Measurements from ENCODE around the gene TEAD4. TPM values are rescaled to one million over a fixed set of nuclear protein-coding genes. Genes with fewer than 3 reads are reported as not detected.

The TEAD4 gene
- total and polyA plus RNA-seq, 2 donors = 1.6 to 15.1 TPM

- no peaks in the 10 kb centered on the region for H3K4me1 ChIP-seq (ENCODE audit: control insufficient read depth in 2 of 2, insufficient read depth in 2 of 2, low read length in 2 of 2)
- H3K27me3 ChIP-seq (ENCODE audit: control insufficient read depth in 2 of 2, insufficient read depth in 1 of 2, low read length in 1 of 2) = peaks cover 0 to 14% of the 10 kb centered on the region in 2 donors
- WGBS = 67% methylated on average over 5 of the region's 5 CpGs
- no peak overlapping the region for H3K4me3 ChIP-seq (ENCODE audit: low read length in 2 of 2)
- no peaks in the 10 kb centered on the region for H3K9me3 ChIP-seq (ENCODE audit: control insufficient read depth in 2 of 2, insufficient read depth in 1 of 2, low read length in 1 of 2)
- H3K27ac ChIP-seq (ENCODE audit: low read depth in 1 of 2, low read length in 1 of 2) = no peak overlapping the region
- no peak for DNase-seq (ENCODE audit: low read depth in 6 of 9, low spot score in 9 of 9)
- H3K36me3 ChIP-seq (ENCODE audit: control insufficient read depth in 2 of 2, insufficient read depth in 2 of 2, low read length in 1 of 2) = no peaks in the 10 kb centered on the region
Observed at GRCh38 chr12:3045494-3045893, 86.3 kb downstream of the TEAD4 start.

DNA sequence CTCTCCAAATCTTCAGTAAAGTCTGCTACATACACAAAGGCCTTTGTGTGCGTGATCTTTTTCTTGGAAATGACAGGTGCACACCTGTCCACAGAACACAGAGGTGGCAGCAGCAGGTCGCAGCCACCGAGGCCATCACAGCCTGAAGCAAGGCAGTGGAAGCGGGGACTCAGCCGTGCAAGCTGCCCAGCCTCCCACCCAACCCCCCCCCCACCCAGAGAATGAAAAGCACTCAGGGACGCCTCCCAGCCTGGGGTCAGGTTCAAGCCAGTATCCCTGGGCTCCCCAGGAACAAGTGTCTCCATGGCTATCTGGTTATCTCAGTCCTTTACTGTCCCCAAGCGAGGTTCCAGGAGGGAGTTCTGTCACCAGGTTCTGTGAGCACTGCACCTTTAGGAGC lies 86.8 kb downstream of the TEAD4 start:
- DNase-seq (ENCODE audit: low read depth in 6 of 9, low spot score in 9 of 9) = no peak
- Histone ChIP-seq H3K36me3 (ENCODE audit: control insufficient read depth in 2 of 2, insufficient read depth in 2 of 2, low read length in 1 of 2) (no peaks in the 10 kb centered on the region), H3K27me3 (ENCODE audit: control insufficient read depth in 2 of 2, insufficient read depth in 1 of 2, low read length in 1 of 2) (peaks cover 0 to 14% of the 10 kb centered on the region in 2 donors), H3K9me3 (ENCODE audit: control insufficient read depth in 2 of 2, insufficient read depth in 1 of 2, low read length in 1 of 2) (no peaks in the 10 kb centered on the region), H3K4me1 (ENCODE audit: control insufficient read depth in 2 of 2, insufficient read depth in 2 of 2, low read length in 2 of 2) (no peaks in the 10 kb centered on the region), H3K4me3 (ENCODE audit: low read length in 2 of 2) (no peak overlapping the region), H3K27ac (ENCODE audit: low read depth in 1 of 2, low read length in 1 of 2) (no peak overlapping the region)
- 87% methylated on average over 7 of the region's 7 CpGs for WGBS

- WGBS = 93% methylated on average over 17 of the region's 17 CpGs
- Histone ChIP-seq H3K27me3 (ENCODE audit: control insufficient read depth in 2 of 2, insufficient read depth in 1 of 2, low read length in 1 of 2) (peaks cover 0 to 14% of the 10 kb centered on the region in 2 donors), H3K4me3 (ENCODE audit: low read length in 2 of 2) (no peak overlapping the region), H3K36me3 (ENCODE audit: control insufficient read depth in 2 of 2, insufficient read depth in 2 of 2, low read length in 1 of 2) (no peaks in the 10 kb centered on the region), H3K27ac (ENCODE audit: low read depth in 1 of 2, low read length in 1 of 2) (no peak overlapping the region), H3K4me1 (ENCODE audit: control insufficient read depth in 2 of 2, insufficient read depth in 2 of 2, low read length in 2 of 2) (no peaks in the 10 kb centered on the region), H3K9me3 (ENCODE audit: control insufficient read depth in 2 of 2, insufficient read depth in 1 of 2, low read length in 1 of 2) (no peaks in the 10 kb centered on the region)
- DNase-seq (ENCODE audit: low read depth in 6 of 9, low spot score in 9 of 9) = no peak
Observed at GRCh38 chr12:3046441-3047200, 87.4 kb downstream of the TEAD4 start.

DNA sequence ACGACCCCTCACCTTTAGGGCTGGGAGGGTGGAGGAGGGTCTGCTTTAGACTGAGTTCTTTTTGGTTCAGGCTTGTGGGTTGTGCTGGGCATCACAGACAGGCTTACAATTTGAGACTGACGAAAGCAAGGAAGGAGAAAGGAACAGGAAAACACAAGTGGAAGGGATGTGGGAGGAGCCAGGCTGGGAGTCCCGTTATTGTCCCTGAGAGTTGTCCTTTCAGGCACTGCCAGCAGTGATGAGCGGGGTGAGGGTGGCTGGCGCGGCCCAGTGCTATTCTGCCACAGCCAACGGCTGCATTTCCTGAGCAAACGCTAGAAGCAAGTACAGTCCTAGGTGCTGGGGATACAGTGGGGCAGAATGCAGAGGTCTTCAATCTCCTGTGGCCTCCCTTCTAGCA lies 88.8 kb downstream of the TEAD4 start:
- H3K27ac ChIP-seq (ENCODE audit: low read depth in 1 of 2, low read length in 1 of 2) = no peak overlapping the region
- peaks cover 0 to 8% of the 10 kb centered on the region in 2 donors for H3K27me3 ChIP-seq (ENCODE audit: control insufficient read depth in 2 of 2, insufficient read depth in 1 of 2, low read length in 1 of 2)
- H3K4me3 ChIP-seq (ENCODE audit: low read length in 2 of 2) = no peak overlapping the region
- H3K9me3 ChIP-seq (ENCODE audit: control insufficient read depth in 2 of 2, insufficient read depth in 1 of 2, low read length in 1 of 2) = no peaks in the 10 kb centered on the region
- 71% methylated on average over 8 of the region's 8 CpGs for WGBS
- DNase-seq (ENCODE audit: low read depth in 6 of 9, low spot score in 9 of 9) = no peak
- no peaks in the 10 kb centered on the region for H3K4me1 ChIP-seq (ENCODE audit: control insufficient read depth in 2 of 2, insufficient read depth in 2 of 2, low read length in 2 of 2)
- H3K36me3 ChIP-seq (ENCODE audit: control insufficient read depth in 2 of 2, insufficient read depth in 2 of 2, low read length in 1 of 2) = no peaks in the 10 kb centered on the region

- Histone ChIP-seq H3K27ac (ENCODE audit: low read depth in 1 of 2, low read length in 1 of 2) (no peak overlapping the region), H3K9me3 (ENCODE audit: control insufficient read depth in 2 of 2, insufficient read depth in 1 of 2, low read length in 1 of 2) (no peaks in the 10 kb centered on the region), H3K27me3 (ENCODE audit: control insufficient read depth in 2 of 2, insufficient read depth in 1 of 2, low read length in 1 of 2) (peaks cover 0 to 6% of the 10 kb centered on the region in 2 donors), H3K36me3 (ENCODE audit: control insufficient read depth in 2 of 2, insufficient read depth in 2 of 2, low read length in 1 of 2) (no peaks in the 10 kb centered on the region), H3K4me3 (ENCODE audit: low read length in 2 of 2) (no peak overlapping the region), H3K4me1 (ENCODE audit: control insufficient read depth in 2 of 2, insufficient read depth in 2 of 2, low read length in 2 of 2) (no peaks in the 10 kb centered on the region)
- 98% methylated on average over 4 of the region's 4 CpGs for WGBS
- DNase-seq (ENCODE audit: low read depth in 6 of 9, low spot score in 9 of 9) = no peak
Observed at GRCh38 chr12:3048540-3048939, 89.3 kb downstream of the TEAD4 start.

DNA sequence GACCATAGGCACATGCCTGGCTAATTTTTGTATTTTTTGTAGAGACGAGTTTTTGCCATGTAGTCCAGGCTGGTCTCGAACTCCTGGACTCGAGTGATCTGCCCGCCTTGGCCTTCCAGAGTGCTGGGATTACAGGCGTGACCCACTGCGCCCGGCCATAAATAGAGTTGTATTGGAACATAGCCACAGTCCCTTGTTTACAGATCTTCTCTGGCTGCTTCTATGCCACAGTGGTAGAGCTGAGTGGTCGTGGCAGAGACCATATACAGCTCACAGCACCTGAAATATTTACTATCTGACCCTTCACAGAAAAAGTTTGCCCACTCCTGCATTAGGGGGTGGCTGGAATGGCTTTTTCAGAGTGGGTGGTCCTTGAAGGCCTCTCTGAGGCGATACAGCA lies 90.0 kb downstream of the TEAD4 start:
- Histone ChIP-seq H3K4me1 (ENCODE audit: control insufficient read depth in 2 of 2, insufficient read depth in 2 of 2, low read length in 2 of 2) (no peaks in the 10 kb centered on the region), H3K27ac (ENCODE audit: low read depth in 1 of 2, low read length in 1 of 2) (no peak overlapping the region), H3K9me3 (ENCODE audit: control insufficient read depth in 2 of 2, insufficient read depth in 1 of 2, low read length in 1 of 2) (no peaks in the 10 kb centered on the region), H3K4me3 (ENCODE audit: low read length in 2 of 2) (no peak overlapping the region), H3K27me3 (ENCODE audit: control insufficient read depth in 2 of 2, insufficient read depth in 1 of 2, low read length in 1 of 2) (peaks cover 0 to 5% of the 10 kb centered on the region in 2 donors), H3K36me3 (ENCODE audit: control insufficient read depth in 2 of 2, insufficient read depth in 2 of 2, low read length in 1 of 2) (no peaks in the 10 kb centered on the region)
- no peak for DNase-seq (ENCODE audit: low read depth in 6 of 9, low spot score in 9 of 9)
- WGBS = 89% methylated on average over 9 of the region's 9 CpGs

GRCh38 chr12:3049611-3050249 lies 90.5 kb downstream of the TEAD4 start:
- Histone ChIP-seq H3K27me3 (ENCODE audit: control insufficient read depth in 2 of 2, insufficient read depth in 1 of 2, low read length in 1 of 2) (peaks cover 0 to 5% of the 10 kb centered on the region in 2 donors), H3K4me3 (ENCODE audit: low read length in 2 of 2) (no peak overlapping the region), H3K27ac (ENCODE audit: low read depth in 1 of 2, low read length in 1 of 2) (no peak overlapping the region), H3K9me3 (ENCODE audit: control insufficient read depth in 2 of 2, insufficient read depth in 1 of 2, low read length in 1 of 2) (no peaks in the 10 kb centered on the region), H3K36me3 (ENCODE audit: control insufficient read depth in 2 of 2, insufficient read depth in 2 of 2, low read length in 1 of 2) (no peaks in the 10 kb centered on the region), H3K4me1 (ENCODE audit: control insufficient read depth in 2 of 2, insufficient read depth in 2 of 2, low read length in 2 of 2) (no peaks in the 10 kb centered on the region)
- DNase-seq (ENCODE audit: low read depth in 6 of 9, low spot score in 9 of 9) = no peak
- 53% methylated on average over 11 of the region's 11 CpGs for whole genome bisulfite sequencing

DNA sequence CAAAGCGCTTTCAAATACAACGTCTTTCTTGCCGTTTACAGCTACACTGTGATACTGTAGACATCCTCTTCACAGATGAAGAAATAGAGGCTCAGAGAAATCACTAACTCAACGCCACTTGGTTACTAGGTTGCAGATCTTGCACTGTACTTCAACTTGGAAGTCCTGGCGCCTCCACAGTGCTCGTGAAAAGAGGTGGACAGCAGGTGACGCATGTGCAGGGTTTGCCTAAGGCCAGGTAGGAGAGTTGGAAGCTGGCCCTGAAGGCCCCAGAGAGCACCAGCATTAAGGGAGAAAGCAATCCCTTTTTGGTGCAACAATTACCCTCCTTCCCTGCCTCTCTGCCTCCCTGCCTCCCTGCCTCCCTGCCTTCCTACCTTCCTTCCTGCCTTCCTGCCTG lies 95.2 kb downstream of the TEAD4 start:
- Histone ChIP-seq H3K4me3 (ENCODE audit: low read length in 2 of 2) (no peak overlapping the region), H3K27ac (ENCODE audit: low read depth in 1 of 2, low read length in 1 of 2) (no peak overlapping the region), H3K4me1 (ENCODE audit: control insufficient read depth in 2 of 2, insufficient read depth in 2 of 2, low read length in 2 of 2) (no peaks in the 10 kb centered on the region), H3K27me3 (ENCODE audit: control insufficient read depth in 2 of 2, insufficient read depth in 1 of 2, low read length in 1 of 2) (peaks cover 0 to 7% of the 10 kb centered on the region in 2 donors), H3K9me3 (ENCODE audit: control insufficient read depth in 2 of 2, insufficient read depth in 1 of 2, low read length in 1 of 2) (no peaks in the 10 kb centered on the region), H3K36me3 (ENCODE audit: control insufficient read depth in 2 of 2, insufficient read depth in 2 of 2, low read length in 1 of 2) (no peaks in the 10 kb centered on the region)
- no peak for DNase-seq (ENCODE audit: low read depth in 6 of 9, low spot score in 9 of 9)
- WGBS = 85% methylated on average over 7 of the region's 7 CpGs

- Histone ChIP-seq H3K27me3 (ENCODE audit: control insufficient read depth in 2 of 2, insufficient read depth in 1 of 2, low read length in 1 of 2) (peaks cover 0 to 2% of the 10 kb centered on the region in 2 donors), H3K9me3 (ENCODE audit: control insufficient read depth in 2 of 2, insufficient read depth in 1 of 2, low read length in 1 of 2) (no peaks in the 10 kb centered on the region), H3K27ac (ENCODE audit: low read depth in 1 of 2, low read length in 1 of 2) (no peak overlapping the region), H3K36me3 (ENCODE audit: control insufficient read depth in 2 of 2, insufficient read depth in 2 of 2, low read length in 1 of 2) (no peaks in the 10 kb centered on the region), H3K4me3 (ENCODE audit: low read length in 2 of 2) (no peak overlapping the region), H3K4me1 (ENCODE audit: control insufficient read depth in 2 of 2, insufficient read depth in 2 of 2, low read length in 2 of 2) (no peaks in the 10 kb centered on the region)
- DNase-seq (ENCODE audit: low read depth in 6 of 9, low spot score in 9 of 9) = no peak
- 82% methylated on average over 12 of the region's 12 CpGs for WGBS
Observed at GRCh38 chr12:3055026-3055703, 96.0 kb downstream of the TEAD4 start.

All from thymus (tissue), 11 donors.